Cerebellar cortex (tissue), 1 donor: ENCODE results near the gene SLC41A2.
"Not testable (repeated sequence)": the region's sequence is repeated elsewhere in the genome, so short reads cannot be mapped to it uniquely, and the experiment has no call there.

Experiments used
- DNase-seq: peaks from one replicate; pipeline ENCODE4 v3.0.0-alpha.2; 2015; ENCODE audit warnings: low spot score

The SLC41A2 gene

DNA sequence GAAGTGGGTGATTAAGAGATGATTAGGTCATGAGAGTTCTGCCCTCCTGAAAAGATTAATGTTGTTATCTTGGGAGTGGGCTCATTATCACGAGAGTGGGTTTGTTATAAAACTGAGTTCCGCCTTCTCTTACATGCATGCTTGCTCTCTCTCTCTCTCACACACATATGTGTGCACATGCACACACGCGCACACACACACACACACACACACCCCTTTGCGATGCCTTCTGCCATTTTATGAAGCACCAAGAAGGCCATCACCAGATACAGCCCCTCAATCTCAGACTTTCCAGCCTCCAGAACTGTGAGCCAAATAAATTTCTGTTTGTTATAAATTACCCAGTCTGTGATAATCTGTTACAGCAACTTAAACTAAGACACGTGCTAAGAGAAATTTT, 5.7 kb upstream of the SLC41A2 start:
- DNase-seq, result no peak

DNA sequence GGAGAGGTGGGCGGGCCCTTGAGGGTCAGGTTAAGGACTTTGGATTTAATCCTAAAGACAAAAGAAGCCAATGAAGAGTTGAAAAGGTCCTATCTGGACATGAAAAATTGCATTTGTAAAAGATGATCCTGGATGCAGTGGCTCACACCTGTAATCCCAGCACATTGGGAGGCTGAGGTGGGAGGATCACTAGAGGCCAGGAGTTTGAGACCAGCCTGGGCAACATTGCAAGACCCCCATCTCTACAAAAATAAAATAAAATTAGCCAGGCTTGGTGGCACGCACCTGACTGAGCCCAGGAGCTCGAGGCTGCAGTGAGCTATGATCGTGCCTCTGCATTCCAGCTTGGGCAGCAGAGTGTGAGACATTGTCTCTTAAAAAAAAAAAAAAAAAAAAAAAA, 2.4 kb upstream of the SLC41A2 start:
- no peak for DNase-seq

DNA sequence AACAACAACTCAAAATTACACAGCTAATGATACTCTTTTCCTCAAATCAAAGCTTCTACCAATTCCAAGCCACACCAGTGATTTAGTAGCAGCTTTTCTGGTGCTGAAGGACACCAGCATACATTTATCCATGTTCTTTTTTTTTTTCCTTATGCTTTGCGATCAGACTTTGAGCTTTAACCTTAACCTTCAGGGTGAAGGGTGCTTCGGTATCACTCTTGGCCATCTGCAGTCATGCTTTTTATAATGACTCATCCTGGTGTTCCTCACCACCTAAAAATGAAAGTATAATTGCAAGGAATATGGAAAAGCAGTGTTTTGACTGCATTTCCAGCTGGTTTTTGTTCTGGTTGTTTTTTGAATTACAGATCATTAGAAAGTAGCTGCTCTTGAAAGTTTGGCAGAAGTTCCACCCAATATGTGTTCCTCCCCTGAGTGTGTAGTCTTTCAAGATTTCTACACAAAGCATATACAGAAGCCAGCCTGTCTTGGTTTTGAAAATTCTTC, 1.3 kb upstream of the SLC41A2 start:
- DNase-seq, result no peak

DNA sequence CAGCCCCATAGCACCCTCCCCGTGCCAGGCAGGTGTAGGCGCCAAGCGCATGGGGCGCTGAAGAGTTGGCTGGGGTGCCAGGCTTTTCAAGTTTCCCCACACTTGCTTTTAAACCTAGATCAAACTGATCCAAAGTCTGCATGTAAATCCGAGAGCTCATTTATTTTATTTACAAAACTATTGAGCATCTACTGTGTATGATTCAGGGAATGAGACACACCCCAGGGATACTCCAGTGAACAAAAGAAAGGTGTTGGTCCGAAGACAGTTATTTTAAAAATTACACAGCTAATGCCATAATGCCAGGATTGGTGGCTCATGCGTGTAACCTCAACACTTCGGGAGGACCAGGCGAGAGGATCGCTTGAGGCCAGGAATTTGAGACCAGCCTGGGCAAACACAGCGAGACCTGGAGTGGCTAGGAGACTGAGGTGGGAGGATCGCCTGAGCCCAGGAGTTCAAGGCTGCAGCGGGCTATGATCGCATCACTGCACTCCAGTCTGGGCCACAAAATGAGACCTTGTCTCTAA, 780 bp upstream of the SLC41A2 start:
- no peak for DNase-seq

DNA sequence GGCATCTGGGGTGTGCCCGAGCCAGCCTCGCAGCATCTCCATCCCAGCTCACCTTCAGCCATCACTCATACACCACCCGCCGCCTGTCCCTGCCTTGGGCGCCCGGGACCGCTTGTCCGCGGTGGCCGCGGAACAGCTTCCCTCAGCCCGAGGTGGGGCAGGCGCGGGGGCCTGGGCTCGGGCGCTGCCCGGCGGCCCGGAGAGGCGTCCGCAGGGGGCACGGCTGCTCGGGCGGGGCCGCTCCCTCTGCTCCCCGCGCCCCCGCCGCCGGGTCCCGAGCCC, 430 bp downstream of the SLC41A2 start:
- DNase-seq, result peak; percentile 54

DNA sequence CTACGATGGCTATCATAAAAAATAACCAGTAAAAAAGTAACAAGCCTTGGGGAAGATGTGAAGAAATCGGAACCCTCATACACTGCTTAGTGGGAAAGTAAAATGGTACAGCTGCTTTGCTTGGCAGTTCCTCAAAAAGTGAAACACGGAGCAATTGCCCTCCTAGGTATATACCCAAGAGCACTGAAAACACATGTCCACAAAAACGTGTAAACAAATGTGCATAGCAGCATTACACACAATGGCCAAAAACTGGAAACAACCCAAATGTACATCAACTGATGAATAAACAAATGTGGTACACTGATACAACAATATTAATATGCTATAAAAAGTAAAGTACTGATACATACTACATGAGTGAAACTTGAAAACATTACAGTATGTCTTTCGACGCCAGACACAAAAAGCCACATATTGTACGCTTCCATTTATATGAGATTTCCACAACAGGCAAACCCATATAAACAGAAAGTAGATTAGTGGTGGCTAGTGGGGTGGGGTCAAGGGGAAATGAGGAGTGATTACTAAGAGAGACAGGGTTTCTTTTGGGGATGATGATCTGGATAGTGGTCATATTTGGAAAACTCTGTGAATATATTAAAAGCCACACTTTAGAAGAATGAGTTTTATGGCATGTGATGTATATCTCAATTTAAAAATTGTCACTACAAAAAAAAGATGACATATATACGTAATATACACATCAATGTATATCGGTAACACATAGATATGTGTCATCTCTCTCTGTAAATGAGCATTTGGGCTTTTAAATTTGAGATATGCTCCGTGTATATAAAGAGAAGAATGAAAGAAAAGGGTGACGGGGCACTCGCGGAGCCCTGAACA, 996 bp downstream of the SLC41A2 start:
- peak; percentile 49 for DNase-seq

DNA sequence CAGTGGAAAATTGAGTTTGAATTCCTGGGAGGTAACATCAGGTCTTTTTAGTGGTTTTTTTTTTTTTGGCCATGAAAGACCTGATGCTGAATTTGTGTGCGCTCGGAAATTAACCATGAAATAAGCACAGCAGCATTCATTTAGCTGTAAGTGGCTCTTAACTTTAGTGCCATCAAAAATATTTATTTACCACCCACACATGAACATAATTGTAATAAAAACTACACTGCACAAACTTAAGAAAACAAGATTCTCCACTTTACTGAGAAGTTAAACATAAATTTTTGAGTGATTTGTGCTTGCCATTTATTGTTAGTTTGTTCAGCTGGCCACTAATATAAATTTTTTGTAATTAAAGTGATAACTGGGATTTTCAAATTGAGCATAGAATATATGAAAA, 2.4 kb downstream of the SLC41A2 start:
- DNase-seq, result no peak

DNA sequence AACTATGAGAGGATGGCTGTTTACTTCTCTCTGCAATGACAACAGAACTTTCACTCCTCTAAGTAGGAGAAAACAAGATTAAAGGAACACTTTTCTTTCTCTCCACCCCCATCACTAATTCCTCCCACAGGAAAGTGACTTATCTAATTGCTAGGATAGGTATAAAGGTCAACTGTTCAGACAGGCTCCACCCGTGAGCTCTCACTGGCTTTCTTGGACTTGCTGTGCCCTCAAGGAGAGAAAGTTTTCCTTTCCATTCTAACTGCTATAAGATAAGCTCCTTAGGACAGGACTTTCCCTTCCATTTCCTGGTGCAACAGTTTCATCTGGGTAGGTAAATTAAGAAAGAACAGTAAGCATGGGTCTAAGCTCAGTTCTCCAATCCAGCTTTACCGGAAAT, 4.8 kb downstream of the SLC41A2 start:
- DNase-seq, result no peak

DNA sequence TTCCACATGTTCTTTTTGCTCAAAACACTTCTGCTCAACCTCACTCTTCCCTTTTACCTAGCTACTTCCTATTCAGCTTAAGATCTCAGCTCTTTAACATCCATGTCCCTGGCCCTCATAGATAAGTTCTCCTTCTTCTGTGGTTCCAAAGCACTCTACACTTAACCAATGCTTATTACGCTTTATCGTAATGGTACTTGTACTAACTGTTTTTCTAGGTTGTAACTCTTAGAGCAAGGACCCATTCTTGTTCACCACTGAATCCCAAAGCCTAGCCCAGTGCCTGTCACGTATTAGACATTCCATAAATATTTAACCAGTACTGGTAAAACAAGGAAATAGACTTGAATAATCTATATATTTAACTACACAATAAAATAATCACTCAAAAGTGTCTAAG, 5.3 kb downstream of the SLC41A2 start:
- DNase-seq, result no peak

DNA sequence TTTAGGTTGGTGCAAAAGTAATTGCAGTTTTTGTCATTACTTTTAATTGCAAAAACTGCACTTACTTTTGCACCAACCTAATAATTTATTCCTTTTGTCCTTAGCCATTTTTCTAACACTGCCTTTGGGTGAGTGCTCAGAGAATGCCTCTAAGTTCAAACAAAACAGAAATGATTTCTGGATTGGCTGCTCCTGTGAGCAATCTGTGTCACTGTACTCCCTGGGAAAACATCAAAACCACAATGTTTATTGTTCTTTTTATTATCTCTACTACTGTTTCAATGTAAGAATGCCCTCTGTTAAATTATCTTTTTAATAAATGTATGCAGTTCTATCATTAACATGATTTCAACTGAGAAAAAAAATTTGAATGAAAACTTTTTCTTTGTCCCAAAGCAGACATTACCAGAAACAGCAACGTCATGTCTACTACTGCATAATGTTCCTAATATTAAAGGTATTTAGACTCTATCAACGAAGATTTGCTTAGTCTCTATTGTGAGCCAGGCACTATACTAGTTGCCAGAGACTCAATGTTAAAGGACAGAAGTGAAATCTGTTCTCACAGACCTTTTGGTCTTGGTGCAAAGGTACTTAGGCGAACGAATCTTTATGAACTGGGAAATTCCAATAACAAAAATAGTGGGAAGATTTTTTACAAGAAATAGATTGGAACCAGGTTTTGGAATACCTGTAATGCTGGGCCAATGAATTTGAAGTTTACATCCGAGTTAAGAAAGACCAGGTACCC, 6.2 kb downstream of the SLC41A2 start:
- DNase-seq, result no peak

DNA sequence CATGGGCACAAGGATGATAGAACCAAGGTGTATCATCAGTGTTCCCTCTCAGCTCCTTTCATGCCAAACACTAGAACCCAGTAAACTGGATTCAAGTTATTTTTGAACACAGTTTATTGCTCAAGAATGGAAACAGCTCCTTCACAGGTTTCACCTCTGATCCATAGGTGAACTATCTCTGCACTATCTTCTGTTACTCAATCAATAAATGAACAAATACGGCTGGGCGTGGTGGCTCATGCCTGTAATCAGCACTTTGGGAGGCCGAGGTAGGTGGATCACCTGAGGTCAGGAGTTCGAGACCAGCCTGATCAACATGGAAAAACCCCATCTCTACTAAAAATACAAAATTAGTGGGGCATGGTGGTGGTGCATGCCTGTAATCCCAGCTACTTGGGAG, 9.4 kb downstream of the SLC41A2 start:
- DNase-seq, result not testable (repeated sequence)

DNA sequence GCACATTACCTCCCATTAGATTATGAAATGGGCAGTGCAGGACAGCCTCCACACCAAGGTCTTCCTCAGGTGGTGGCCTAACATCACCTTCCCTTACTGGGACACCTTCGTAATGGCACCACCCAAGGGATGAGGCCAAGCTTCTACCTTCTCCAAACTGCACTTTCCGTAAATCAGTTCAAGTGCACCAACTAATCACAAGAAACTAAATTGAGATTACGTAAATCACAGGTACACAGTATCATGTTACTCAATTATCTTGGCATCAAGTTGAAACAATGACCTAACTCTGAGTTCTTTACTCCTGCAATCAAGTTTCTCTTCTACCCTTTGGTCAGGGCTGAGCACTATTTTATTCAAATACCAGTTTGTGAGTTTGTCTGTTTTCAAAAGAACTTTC, 13.8 kb downstream of the SLC41A2 start:
- DNase-seq, result no peak

DNA sequence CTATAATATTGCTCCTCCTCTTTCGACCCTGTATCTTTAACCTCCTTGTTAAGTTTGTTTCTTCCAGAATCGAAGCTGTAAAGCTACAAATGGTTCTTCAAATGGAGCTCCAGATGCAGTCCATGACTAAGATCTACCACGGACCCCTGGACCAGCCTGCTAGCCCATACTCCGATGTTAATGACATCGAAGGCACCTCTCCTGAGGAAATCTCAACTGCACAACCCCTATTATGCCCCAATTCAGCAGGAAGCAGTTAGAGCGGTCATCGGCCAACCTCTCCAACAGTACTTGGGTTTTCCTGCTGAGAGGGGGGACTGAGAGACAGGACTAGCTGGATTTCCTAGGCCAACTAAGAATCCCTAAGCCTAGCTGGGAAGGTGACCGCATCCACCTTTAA, 14.7 kb downstream of the SLC41A2 start:
- DNase-seq, result not testable (repeated sequence)

DNA sequence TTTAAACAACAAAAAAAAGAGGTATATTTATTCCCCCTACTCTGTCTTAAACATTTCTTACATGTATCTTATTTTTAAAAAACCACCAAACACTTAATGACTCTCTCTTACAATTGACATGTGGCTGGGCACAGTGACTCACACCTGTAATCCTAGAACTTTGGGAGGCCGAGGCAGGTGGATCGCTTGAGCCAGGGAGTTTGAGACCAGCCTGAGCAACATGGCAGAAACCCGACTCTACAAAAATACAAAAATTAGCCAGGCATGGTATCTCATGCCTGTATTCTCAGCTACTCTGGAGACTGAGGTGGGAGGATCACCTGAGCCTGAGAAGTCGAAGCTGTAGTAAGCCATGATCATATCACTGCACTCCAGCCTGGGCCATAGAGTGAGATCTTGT, 16.0 kb downstream of the SLC41A2 start:
- no peak for DNase-seq

DNA sequence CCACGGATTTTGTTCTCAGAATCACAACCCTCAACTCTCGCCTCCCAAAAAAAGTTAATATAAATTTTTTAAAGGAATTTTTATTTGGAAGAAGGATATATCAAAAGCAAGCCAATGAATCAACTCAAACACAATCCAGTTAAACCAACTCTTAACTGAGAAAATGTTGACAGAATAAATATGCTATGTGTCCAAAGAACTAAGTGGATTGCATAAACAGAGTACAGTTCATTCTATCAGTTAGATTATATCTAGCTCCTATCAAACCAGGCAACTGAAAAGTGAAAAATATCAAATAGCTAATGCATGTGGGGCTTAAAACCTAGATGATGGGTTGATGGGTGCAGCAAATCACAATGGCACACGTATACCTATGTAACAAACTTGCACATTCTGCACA, 16.6 kb downstream of the SLC41A2 start:
- DNase-seq, result no peak

DNA sequence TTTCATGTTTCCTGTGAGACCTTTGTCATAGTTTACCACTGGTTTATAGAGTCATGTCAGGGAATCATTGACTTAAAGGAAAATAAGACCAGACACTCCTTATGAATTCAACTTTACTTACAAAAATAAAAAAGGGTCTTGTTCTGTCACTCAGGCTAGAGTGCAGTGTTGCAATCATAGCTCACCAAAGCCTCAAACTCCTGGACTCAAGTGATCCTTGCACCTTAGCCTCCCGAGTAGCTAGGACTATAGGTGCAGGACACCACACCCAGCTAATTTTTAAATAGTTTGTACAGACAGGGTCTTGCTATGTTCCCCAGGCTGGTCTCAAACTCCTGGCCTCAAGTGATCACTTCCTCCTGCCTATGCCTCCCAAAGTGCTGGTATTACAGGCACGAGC, 19.0 kb downstream of the SLC41A2 start:
- no peak for DNase-seq

DNA sequence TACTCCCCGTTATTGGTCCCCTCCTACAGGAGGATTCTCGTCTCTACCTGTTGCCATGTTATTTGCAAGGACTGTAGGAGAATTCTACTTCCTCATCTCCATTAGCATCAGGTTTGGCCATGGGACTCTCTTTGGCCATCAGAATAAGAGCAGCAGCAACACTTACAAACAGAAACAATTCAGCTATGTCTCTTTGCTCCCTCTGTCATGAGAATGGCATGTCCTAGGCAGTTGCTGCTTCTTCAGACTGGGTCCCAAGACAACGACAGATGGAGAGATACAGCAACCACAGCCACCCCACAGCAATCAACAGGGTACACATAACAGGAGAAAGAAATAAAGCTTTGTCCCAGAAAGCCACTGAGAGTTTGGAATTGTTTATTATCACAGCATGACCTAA, 19.7 kb downstream of the SLC41A2 start:
- DNase-seq, result no peak

DNA sequence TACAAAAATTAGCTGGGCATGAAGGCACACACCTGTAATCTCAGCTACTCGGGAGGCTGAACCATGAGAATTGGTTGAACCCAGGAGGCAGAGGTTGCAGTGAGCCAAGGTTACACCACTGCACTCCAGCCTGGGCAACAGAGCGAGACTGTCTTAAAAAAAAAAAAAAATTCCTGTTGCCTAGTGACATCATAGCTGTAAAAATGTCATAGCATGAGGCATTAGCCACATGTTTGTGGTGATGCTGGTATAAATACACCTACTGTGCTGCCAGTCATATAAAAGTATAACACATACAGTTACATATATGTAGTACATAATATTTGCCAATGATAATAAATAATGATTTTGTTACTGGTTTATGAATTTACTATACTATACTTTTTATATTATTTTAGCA, 22.2 kb downstream of the SLC41A2 start:
- no peak for DNase-seq

DNA sequence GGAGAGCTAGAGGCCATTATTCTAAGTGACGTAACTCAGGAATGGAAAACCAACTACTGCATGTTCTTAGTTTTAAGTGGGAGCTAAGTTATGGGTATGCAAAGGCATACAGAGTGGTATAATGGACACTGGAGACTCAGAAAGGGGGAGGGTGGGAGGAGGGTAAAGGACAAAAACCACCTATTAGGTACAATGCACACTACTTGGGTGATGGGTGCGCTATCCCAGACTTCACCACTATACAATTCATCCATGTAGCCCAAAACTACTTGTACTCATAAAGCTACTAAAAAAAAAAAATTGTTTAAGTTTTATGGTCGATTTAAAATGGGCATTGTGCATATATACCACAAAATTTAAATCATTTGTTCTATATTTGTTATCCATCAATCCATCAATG, 24.3 kb downstream of the SLC41A2 start:
- no peak for DNase-seq

DNA sequence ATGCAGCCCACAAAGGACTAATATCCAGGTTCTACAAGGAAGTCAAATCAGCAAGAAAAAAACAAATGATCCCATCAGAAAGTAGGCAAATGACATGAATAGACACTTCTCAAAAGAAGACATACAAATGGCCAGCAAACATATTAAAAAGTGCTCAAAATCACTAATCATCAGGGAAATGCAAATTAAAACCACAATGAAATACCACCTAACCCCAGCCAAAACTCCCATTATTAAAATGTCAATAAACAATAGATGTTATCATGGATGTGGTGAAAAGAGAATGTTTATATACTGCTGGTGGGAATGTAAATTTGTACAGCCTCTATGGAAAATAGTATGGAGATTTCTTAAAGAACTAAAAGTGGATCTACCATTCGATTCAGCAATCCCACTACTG, 25.0 kb downstream of the SLC41A2 start:
- no peak for DNase-seq

DNA sequence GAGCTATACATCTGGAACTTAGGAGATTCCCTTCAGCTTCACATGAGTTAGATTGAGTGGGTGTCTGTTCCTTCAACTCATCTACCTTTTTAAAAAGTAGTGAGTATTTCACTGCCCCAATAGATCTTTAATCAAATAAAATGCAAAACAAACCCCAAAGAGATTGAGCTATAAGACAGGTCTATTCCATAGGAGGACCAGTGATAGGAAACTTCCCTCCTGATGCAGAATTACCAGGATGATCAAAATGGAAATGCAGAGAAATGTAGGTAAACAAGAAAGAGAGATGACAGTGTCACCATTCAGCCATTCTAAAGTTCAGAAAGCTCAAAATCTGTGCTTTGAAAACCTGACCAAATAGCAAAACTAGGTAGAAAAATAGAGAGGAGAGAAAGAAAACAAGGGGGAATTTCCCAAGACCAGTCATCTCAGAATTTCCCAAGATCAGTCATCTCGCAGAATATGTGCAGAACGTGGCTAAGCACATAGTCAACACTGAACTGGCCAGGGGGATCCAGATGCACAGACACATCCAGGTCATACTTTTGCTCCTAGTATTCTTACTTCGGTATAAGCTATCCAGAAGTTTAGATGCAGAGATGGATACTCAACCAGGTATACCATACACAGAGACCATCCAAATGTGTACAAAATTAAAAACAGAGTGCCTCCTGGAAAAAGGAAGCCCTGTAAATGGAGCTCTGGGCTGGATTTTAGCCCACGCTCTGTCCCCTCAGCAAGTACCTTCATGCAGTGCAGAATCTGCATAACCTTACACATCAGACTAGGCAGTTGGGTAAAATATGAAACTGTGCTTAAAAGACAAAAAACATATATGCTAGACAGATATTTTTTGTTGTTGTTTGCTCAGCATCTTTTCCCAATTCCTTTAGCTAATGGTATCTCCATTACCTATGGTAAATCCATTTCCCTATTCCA, 27.4 kb downstream of the SLC41A2 start:
- no peak for DNase-seq

DNA sequence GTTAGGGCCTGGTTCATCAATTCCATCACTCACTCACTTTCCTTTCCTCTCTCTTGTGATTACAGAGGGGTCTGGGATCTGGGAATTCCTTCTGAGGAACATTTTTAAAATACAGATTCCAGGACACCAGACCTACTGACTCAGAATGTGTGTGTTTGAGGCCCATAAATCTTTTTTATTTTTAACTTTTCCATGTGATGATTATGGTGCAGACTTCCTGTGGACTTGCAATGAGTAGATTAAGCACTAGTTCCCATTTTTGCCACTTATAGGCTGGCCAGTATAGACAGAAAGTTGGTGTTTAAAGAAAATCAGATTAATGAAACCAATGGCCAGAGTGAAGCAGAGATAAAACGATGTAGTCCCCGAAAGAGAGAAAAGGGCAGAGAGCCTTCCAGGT, 28.1 kb downstream of the SLC41A2 start:
- DNase-seq, result no peak
